Immature natural killer cell (primary cell): Measurements from ENCODE around the gene NDUFS3. TPM values are rescaled to one million over a fixed set of nuclear protein-coding genes. Genes with fewer than 3 reads are reported as not detected.

Experiments used
- DNase-seq, 3 donors: peaks; one replicate each; pipeline ENCODE4 v3.0.0; 2022; ENCODE audit warnings: mixed read lengths in 1 of 3
- H3K27ac Mint-ChIP-seq, 6 donors: one replicate each; pipeline ENCODE4 v1.8.0; 2020; ENCODE audit warnings: mixed read lengths in 6 of 6, mild to moderate bottlenecking in 5 of 6, inconsistent platforms in 4 of 6, moderate library complexity in 3 of 6
- H3K27me3 Mint-ChIP-seq, 3 donors: one replicate each; pipeline ENCODE4 v1.8.0; 2020 to 2021; ENCODE audit warnings: low read depth in 3 of 3, mild to moderate bottlenecking in 3 of 3, mixed read lengths in 3 of 3, moderate library complexity in 3 of 3, inconsistent platforms in 1 of 3
- H3K36me3 Mint-ChIP-seq, 3 donors: one replicate each; pipeline ENCODE4 v1.8.0; 2020; ENCODE audit warnings: mixed read lengths in 3 of 3, inconsistent platforms in 2 of 3, mild to moderate bottlenecking in 2 of 3
- H3K4me1 Mint-ChIP-seq, 2 donors: one replicate each; pipeline ENCODE4 v1.8.0; 2020; ENCODE audit warnings: inconsistent platforms in 2 of 2, mild to moderate bottlenecking in 2 of 2, mixed read lengths in 2 of 2, moderate library complexity in 1 of 2
- H3K4me3 Mint-ChIP-seq, 5 donors: one replicate each; pipeline ENCODE4 v1.8.0; 2020; ENCODE audit warnings: mild to moderate bottlenecking in 5 of 5, mixed read lengths in 5 of 5, inconsistent platforms in 3 of 5, moderate library complexity in 3 of 5
- H3K9me3 Mint-ChIP-seq, 6 donors: one replicate each; pipeline ENCODE4 v1.8.0; 2020; ENCODE audit warnings: mild to moderate bottlenecking in 6 of 6, mixed read lengths in 6 of 6, inconsistent platforms in 4 of 6, moderate library complexity in 3 of 6
- polyA plus RNA-seq, 3 donors: library from polyadenylated mRNA; unstranded; fragments of 300-500 nt; fragmentation: Illumina TruSeq; gene quantifications; one replicate each; pipeline ENCODE4 v1.2.3, GENCODE V29; 2021

Gene NDUFS3
- polyA plus RNA-seq, 3 donors from 2014 or later, result 108 to 157 (median 143) TPM

DNA sequence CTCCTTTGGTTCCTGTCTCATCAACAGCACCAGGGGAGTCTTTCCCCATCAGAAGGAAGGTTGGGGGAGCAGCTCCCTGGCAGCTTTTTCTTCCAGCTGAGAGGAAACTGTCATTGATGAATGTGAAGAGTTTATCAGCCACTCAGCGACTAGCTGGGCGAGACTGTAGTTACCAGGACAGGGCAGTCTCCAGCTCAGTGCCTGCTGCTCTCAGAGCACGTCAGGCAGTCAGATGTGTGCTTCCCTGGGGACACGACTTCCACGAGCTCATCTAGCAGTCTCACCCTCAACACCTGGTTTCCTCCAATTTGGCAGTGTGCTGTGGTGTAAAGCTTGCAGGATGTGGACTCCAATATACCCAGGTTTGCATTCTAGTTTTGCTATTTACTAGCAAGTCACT lies 27.9 kb downstream of the NDUFS3 start:
- Mint-ChIP-seq H3K9me3 (no peaks in the 10 kb centered on the region), H3K4me3 (no peak overlapping the region), H3K4me1 (peaks cover 0 to 6% of the 10 kb centered on the region in 2 donors), H3K27ac (no peak overlapping the region), H3K36me3 (peaks cover 10 to 37% (median 30%) of the 10 kb centered on the region in 3 donors), H3K27me3 (peaks cover 2 to 5% (median 3%) of the 10 kb centered on the region in 3 donors)
- DNase-seq, result no peak

DNA sequence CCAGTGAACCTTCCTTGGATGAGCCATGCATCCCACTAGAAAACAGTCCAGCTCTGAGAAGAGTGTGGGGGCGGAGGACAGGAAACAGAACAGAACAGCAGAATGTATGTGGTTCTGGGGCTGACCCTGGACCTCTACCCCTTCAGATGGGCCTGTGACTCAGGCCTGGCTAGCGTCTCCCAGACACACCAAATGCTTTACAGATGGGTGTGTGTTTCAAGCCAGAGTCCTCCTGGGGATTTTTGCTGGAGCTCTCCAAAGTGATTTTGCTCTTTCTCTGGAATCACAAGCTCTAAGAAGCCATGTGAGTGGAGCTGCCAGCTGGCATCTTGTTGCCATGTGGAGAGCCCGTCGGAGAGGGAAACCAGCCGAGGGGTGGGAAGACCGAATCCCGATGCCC lies 28.5 kb downstream of the NDUFS3 start:
- Mint-ChIP-seq H3K36me3 (peaks cover 11 to 37% (median 30%) of the 10 kb centered on the region in 3 donors), H3K4me3 (no peak overlapping the region), H3K4me1 (peaks cover 0 to 6% of the 10 kb centered on the region in 2 donors), H3K9me3 (no peaks in the 10 kb centered on the region), H3K27me3 (peaks cover 2 to 3% (median 3%) of the 10 kb centered on the region in 3 donors), H3K27ac (no peak overlapping the region)
- DNase-seq, result no peak

DNA sequence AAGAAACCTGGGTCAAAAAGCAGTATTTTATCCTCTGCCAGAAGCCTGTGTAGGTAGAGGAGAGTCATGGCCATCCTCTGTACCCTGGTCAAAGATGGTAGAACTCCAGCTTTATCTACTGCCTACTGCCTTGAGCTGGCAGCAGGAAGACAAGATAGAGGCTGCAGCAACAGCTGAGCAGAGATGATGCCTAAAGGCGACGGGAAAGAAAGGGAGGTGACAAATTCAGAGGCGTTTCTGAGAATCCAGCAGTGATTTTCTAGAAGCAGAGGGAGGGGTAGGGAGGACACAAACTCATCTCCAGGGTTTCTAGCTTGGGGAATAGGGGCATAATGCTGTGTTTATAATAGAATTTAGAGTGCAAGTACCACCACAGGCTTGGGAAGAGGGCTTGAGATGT lies 30.8 kb downstream of the NDUFS3 start:
- no peak overlapping the region for H3K27ac Mint-ChIP-seq
- DNase-seq, result no peak
- no peaks in the 10 kb centered on the region for H3K9me3 Mint-ChIP-seq
- peaks cover 11 to 42% (median 30%) of the 10 kb centered on the region in 3 donors for H3K36me3 Mint-ChIP-seq
- H3K4me3 Mint-ChIP-seq, result no peak overlapping the region
- H3K27me3 Mint-ChIP-seq, result peaks cover 2 to 5% (median 3%) of the 10 kb centered on the region in 3 donors
- H3K4me1 Mint-ChIP-seq, result peaks cover 0 to 6% of the 10 kb centered on the region in 2 donors

DNA sequence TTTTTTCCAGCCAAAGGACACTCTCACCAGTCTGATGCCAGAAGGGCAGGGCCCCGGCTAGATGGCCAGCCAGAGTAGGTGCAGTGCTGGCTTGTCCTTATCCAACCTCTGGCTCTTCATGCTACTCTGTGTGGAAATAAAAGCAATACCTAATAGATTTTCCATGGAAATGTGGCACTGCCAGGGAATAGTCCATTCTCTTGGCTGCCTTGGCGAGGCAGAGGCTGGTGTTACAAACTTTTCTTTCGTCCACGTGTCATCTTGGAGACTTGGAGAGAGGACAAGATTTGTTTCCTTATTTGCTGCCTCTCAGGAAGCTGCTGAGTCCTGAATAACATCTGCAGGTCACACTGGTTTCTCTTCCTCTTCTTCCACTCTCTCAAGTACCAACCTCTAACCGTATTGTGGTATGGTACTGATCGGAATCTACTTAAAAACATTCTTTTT lies 32.5 kb downstream of the NDUFS3 start:
- H3K27ac Mint-ChIP-seq, result no peak overlapping the region
- DNase-seq, result no peak
- peaks cover 8 to 13% (median 8%) of the 10 kb centered on the region in 3 donors for H3K27me3 Mint-ChIP-seq
- H3K36me3 Mint-ChIP-seq, result peaks cover 11 to 37% (median 24%) of the 10 kb centered on the region in 3 donors
- peaks cover 12 to 20% of the 10 kb centered on the region in 2 donors for H3K4me1 Mint-ChIP-seq
- no peaks in the 10 kb centered on the region for H3K9me3 Mint-ChIP-seq
- H3K4me3 Mint-ChIP-seq, result no peak overlapping the region

DNA sequence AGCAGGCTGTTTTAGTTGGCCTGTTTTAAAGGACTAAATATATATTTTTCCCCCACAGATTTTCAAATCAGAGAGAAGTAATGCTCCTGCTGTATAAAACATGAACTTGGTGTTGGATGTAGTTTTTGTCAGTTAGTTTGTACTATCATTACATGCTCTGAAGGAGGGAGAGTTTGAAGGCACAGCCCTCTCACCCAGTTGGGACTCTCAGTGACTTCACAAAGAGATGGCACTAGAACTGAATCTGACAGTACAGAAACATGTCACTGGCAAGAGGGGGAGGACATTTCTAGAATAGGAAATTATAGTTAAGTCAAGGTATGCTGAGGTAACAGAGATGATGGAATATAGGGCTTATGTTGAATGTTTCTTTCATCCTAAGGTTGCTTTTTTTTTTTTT lies 36.4 kb downstream of the NDUFS3 start:
- Mint-ChIP-seq H3K27ac (no peak overlapping the region), H3K4me3 (peak overlapping the region in 3 of 5 donors; percentile 73 to 90 (median 87)), H3K27me3 (peaks cover 4 to 13% (median 8%) of the 10 kb centered on the region in 3 donors), H3K9me3 (no peaks in the 10 kb centered on the region), H3K36me3 (peaks cover 9 to 40% (median 22%) of the 10 kb centered on the region in 3 donors), H3K4me1 (peaks cover 18 to 23% of the 10 kb centered on the region in 2 donors)
- no peak for DNase-seq

DNA sequence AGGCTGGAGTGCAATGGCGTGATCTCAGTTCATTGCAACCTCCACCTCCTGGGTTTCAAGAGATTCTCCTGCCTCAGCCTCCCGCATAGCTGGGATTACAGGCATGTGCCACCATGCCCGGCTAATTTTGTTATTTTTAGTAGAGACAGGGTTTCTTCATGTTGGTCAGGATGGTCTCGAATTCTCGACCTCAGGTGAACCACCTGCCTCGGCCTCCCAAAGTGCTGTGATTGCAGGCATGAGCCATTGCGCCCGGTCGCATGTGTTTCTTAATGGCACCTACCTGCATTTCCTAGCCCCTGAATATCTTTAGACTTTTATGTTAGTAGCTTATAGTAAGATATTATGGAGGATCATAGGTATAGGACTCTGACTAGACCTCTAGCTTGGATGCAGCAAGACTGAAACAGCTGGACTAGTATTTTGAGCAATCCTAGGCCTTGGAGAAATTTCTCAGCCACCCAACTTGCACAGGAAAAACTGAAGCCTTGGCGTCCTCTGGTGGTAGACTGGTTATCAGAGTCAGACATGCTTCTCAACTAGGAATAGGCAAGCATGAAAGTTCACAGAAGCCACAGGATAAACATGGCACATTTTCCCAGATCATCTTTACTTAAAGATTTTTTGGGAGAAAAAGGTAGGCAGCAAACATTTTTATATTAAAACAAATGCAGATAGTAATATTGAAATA lies 38.0 kb downstream of the NDUFS3 start:
- peaks cover 18 to 23% of the 10 kb centered on the region in 2 donors for H3K4me1 Mint-ChIP-seq
- H3K27me3 Mint-ChIP-seq, result peaks cover 4 to 10% (median 8%) of the 10 kb centered on the region in 3 donors
- H3K9me3 Mint-ChIP-seq, result no peaks in the 10 kb centered on the region
- peak in 1 of 3 donors; percentile 9 for DNase-seq
- peaks cover 13 to 31% (median 20%) of the 10 kb centered on the region in 3 donors for H3K36me3 Mint-ChIP-seq
- H3K4me3 Mint-ChIP-seq, result peak overlapping the region; percentile 15 to 90 (median 76)
- no peak overlapping the region for H3K27ac Mint-ChIP-seq

DNA sequence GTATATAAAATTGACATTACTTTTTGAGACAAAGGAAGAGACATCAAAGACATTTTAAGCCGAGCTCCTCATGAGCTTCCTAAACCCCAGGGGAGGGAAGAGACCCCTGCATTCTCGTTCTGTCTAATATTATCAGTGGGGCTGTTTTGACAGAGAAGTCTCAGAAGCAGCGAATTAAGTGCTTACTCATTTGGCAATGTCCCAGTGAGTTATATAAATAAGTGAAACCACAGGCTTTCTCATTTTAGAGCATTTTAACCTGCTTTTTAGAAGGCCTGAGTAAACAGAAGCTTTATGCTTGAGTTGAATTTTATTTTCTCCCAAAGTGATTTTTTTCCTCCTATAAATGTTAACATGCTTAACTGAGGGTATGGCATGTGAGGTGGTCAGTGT lies 38.5 kb downstream of the NDUFS3 start:
- H3K9me3 Mint-ChIP-seq, result no peaks in the 10 kb centered on the region
- H3K27ac Mint-ChIP-seq, result no peak overlapping the region
- peak overlapping the region in 1 of 5 donors; percentile 4 for H3K4me3 Mint-ChIP-seq
- peaks cover 18 to 23% of the 10 kb centered on the region in 2 donors for H3K4me1 Mint-ChIP-seq
- peaks cover 18 to 37% (median 26%) of the 10 kb centered on the region in 3 donors for H3K36me3 Mint-ChIP-seq
- peaks cover 4 to 10% (median 8%) of the 10 kb centered on the region in 3 donors for H3K27me3 Mint-ChIP-seq
- DNase-seq, result no peak

DNA sequence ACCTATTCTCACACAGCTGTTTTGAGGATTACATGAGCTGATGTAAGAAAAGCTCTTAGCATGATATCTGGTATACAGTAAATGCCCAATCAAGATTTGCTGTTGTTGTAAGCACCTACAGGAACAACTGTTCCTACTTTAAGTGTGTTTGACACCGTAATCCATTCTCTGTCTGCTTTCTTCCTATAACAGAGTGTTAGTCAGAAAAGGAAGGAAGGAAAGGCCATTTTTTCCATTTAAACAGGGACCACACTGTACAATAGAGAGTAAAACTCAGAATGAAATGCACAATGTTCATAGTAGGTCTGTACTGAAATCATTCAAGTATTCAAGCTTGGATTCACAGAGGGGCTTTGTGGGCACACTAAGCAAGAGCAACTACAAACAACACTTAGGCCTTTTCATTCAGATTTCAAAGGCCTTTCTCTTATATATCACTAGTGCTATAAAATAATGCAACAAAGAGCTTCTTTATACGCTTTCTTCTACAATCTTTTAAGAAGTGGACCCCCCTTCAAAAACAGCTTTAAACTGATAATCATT lies 42.0 kb downstream of the NDUFS3 start:
- H3K27ac Mint-ChIP-seq, result no peak overlapping the region
- H3K4me3 Mint-ChIP-seq, result no peak overlapping the region
- peaks cover 11 to 14% of the 10 kb centered on the region in 2 donors for H3K4me1 Mint-ChIP-seq

DNA sequence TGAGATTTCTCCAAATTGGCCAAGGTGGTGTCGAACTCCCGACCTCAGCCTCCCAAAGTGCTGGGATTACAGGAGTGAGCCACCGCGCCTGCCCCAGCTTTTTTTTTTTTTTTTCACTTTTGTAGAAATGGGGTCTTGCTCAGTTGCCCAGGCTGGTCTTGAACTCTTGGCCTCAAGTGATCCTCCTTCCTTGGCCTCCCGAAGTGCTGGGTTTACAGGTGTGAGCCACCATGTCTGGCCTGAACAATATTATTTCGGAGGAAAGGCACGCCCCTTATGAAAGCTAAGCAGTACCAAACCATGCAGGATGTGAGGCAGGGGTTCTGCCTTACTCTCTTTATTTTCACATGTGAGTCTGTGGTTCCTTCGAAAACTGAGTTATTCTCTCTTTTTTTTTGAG lies 47.4 kb downstream of the NDUFS3 start:
- H3K4me3 Mint-ChIP-seq, result no peak overlapping the region
- H3K36me3 Mint-ChIP-seq, result peaks cover 32 to 60% (median 36%) of the 10 kb centered on the region in 3 donors
- H3K27me3 Mint-ChIP-seq, result peaks cover 0 to 2% (median 0%) of the 10 kb centered on the region in 3 donors
- no peaks in the 10 kb centered on the region for H3K4me1 Mint-ChIP-seq
- no peaks in the 10 kb centered on the region for H3K9me3 Mint-ChIP-seq
- DNase-seq, result no peak
- H3K27ac Mint-ChIP-seq, result no peak overlapping the region

More for the DNA sequence above, 42.0 kb downstream of the NDUFS3 start:
- H3K27me3 Mint-ChIP-seq, result peaks cover 2 to 4% (median 4%) of the 10 kb centered on the region in 3 donors
- H3K9me3 Mint-ChIP-seq, result no peaks in the 10 kb centered on the region
- H3K36me3 Mint-ChIP-seq, result peaks cover 27 to 48% (median 36%) of the 10 kb centered on the region in 3 donors
- no peak for DNase-seq

DNA sequence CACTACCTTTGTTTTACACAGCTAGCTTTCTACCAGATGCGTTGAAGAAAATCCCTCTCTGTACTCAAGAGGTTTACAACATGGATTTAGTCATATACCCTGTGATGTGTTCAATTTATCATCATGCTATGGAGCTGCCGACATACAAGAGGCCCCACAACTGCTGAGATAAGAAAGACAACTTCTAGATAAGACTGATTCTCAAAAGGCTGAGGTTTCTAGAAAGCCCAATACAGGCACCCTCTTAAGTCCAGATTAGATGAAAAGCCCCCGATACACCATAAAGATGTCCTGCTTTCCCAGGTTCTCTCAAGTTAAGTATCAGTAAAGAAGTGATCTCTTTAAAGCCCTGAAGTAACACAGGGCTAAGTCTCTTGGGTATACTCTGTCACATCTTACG lies 49.2 kb downstream of the NDUFS3 start:
- DNase-seq, result no peak
- Mint-ChIP-seq H3K4me3 (no peak overlapping the region), H3K9me3 (no peaks in the 10 kb centered on the region), H3K27me3 (peaks cover 0 to 2% (median 0%) of the 10 kb centered on the region in 3 donors), H3K4me1 (no peaks in the 10 kb centered on the region), H3K27ac (no peak overlapping the region), H3K36me3 (peaks cover 26 to 56% (median 32%) of the 10 kb centered on the region in 3 donors)

DNA sequence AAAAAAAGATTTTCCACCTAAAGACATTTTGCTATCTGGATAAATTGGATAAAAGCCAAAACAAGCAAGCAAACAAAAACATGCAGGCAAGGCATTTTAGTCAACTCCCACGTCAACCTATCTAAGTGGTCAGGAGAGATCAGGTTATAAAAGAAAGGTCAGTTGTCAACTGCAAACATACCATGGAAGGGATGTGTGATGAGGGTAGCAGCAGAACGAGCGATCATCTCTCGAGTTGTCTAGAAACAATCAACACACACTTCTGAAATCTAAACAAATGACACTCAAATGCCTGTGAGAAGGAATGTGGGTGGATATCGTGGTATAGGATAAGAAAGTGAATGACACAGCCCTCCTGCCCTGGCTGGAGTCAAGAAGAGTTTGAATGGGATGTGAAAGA lies 52.6 kb downstream of the NDUFS3 start:
- H3K27me3 Mint-ChIP-seq, result peaks cover 0 to 2% (median 0%) of the 10 kb centered on the region in 3 donors

More for the DNA sequence above, 52.6 kb downstream of the NDUFS3 start:
- Mint-ChIP-seq H3K27ac (no peak overlapping the region), H3K36me3 (peaks cover 24 to 59% (median 35%) of the 10 kb centered on the region in 3 donors), H3K4me1 (no peaks in the 10 kb centered on the region), H3K9me3 (no peaks in the 10 kb centered on the region), H3K4me3 (no peak overlapping the region)
- DNase-seq, result no peak

Other genes with a start within 250 kb of the NDUFS3 start
- gene MYBPC3, start 226.4 kb upstream of the NDUFS3 start, polyA plus RNA-seq, result not detected
- gene SPI1, start 200.5 kb upstream of the NDUFS3 start, polyA plus RNA-seq, result 1 to 10 TPM in 2 of 3 donors, under 1 TPM in 1; 0.95 to 3.6 (median 2.3) TPM
- 10 to 100 TPM; 22.1 to 33.2 (median 27.7) TPM for gene SLC39A13, start 170.5 kb upstream of the NDUFS3 start, polyA plus RNA-seq
- 100 to 1,000 TPM; 157 to 207 (median 184) TPM for gene PSMC3, start 152.6 kb upstream of the NDUFS3 start, polyA plus RNA-seq
- not detected for gene RAPSN, start 129.9 kb upstream of the NDUFS3 start, polyA plus RNA-seq
- 10 to 100 TPM; 21.0 to 58.1 (median 35.5) TPM for gene CELF1, start 25.9 kb upstream of the NDUFS3 start, polyA plus RNA-seq
- 100 to 1,000 TPM in 1 of 3 donors, 10 to 100 TPM in 2; 62.2 to 117 (median 80.2) TPM for gene PTPMT1, start 13.5 kb upstream of the NDUFS3 start, polyA plus RNA-seq
- 10 to 100 TPM; 40.2 to 60.8 (median 49.1) TPM for gene KBTBD4, start 104 bp upstream of the NDUFS3 start, polyA plus RNA-seq
- not detected for gene FAM180B, start 7.6 kb downstream of the NDUFS3 start, polyA plus RNA-seq
- under 1 TPM in 1 of 3 donors, not detected in 2; 0.24 TPM for gene C1QTNF4, start 15.3 kb downstream of the NDUFS3 start, polyA plus RNA-seq
- 10 to 100 TPM; 66.9 to 86.2 (median 73.8) TPM for gene MTCH2, start 63.5 kb downstream of the NDUFS3 start, polyA plus RNA-seq
- 1 to 10 TPM; 1.1 to 4.3 (median 1.9) TPM for gene AGBL2, start 136.3 kb downstream of the NDUFS3 start, polyA plus RNA-seq
- 10 to 100 TPM; 12.6 to 35.9 (median 23.6) TPM for gene FNBP4, start 188.3 kb downstream of the NDUFS3 start, polyA plus RNA-seq